Measurements from ENCODE around the gene SKP1. TPM values are rescaled to one million over a fixed set of nuclear protein-coding genes. Genes with fewer than 3 reads are reported as not detected.

The SKP1 gene
- total RNA-seq, 4 donors from 2014 or later: 121 to 219 (median 211) TPM

GRCh38 chr5:134125039-134126015, 51.4 kb downstream of the SKP1 start:
- no peak for DNase-seq (ENCODE audit: low spot score)
- ATAC-seq (ENCODE audit: low FRiP score): no peak
- TF ChIP-seq CTCF (IDR thresholded peaks at IDR 0.05): no peak

- DNase-seq (ENCODE audit: low spot score): no peak
- no peak for ATAC-seq (ENCODE audit: low FRiP score)
- TF ChIP-seq CTCF (IDR thresholded peaks at IDR 0.05): no peak
Observed at GRCh38 chr5:134124289-134125038, 52.3 kb downstream of the SKP1 start.

- ATAC-seq (ENCODE audit: low FRiP score) (no peak), DNase-seq (ENCODE audit: low spot score) (no peak)
- no peak for TF ChIP-seq CTCF (IDR thresholded peaks at IDR 0.05)
Observed at GRCh38 chr5:134123360-134123759, 53.4 kb downstream of the SKP1 start.

- TF ChIP-seq CTCF (IDR thresholded peaks at IDR 0.05): no peak
- ATAC-seq (ENCODE audit: low FRiP score): peak; percentile 11
- no peak for DNase-seq (ENCODE audit: low spot score)
Observed at GRCh38 chr5:134122530-134122929, 54.2 kb downstream of the SKP1 start.

- TF ChIP-seq CTCF (IDR thresholded peaks at IDR 0.05): no peak
- DNase-seq (ENCODE audit: low spot score) (no peak), ATAC-seq (ENCODE audit: low FRiP score) (no peak)
Observed at GRCh38 chr5:134120386-134121138, 56.2 kb downstream of the SKP1 start.

GRCh38 chr5:134119720-134120119, 57.0 kb downstream of the SKP1 start:
- DNase-seq (ENCODE audit: low spot score): no peak
- no peak for ATAC-seq (ENCODE audit: low FRiP score)
- no peak for TF ChIP-seq CTCF (IDR thresholded peaks at IDR 0.05)
